HG02623 (cell line): Measurements from ENCODE around the gene LRRC75B.

Experiments used
- ATAC-seq: cut with Tn5 transposase; IDR thresholded peaks from one replicate; pipeline ENCODE4 v1.9.1; 2021; ENCODE audit warnings: moderate library complexity; ENCODE audit not compliant: unreplicated experiment

Gene LRRC75B

GRCh38 chr22:24587948-24588347, 4.9 kb downstream of the LRRC75B start:
- no peak for ATAC-seq

- no peak for ATAC-seq
Measured at GRCh38 chr22:24587251-24587650, 5.6 kb downstream of the LRRC75B start.

- no peak for ATAC-seq
Measured at GRCh38 chr22:24585927-24586546, 6.8 kb downstream of the LRRC75B start.

GRCh38 chr22:24585461-24585860, 7.4 kb downstream of the LRRC75B start:
- no peak for ATAC-seq

- ATAC-seq, result no peak
Measured at GRCh38 chr22:24584871-24585411, 7.9 kb downstream of the LRRC75B start.

- ATAC-seq, result no peak
Measured at GRCh38 chr22:24584166-24584790, 8.6 kb downstream of the LRRC75B start.

- no peak for ATAC-seq
Measured at GRCh38 chr22:24583221-24584165, 9.4 kb downstream of the LRRC75B start.

GRCh38 chr22:24582056-24582814, 10.6 kb downstream of the LRRC75B start:
- ATAC-seq, result no peak

- no peak for ATAC-seq
Measured at GRCh38 chr22:24580276-24580675, 12.6 kb downstream of the LRRC75B start.

GRCh38 chr22:24579258-24579601, 13.6 kb downstream of the LRRC75B start:
- ATAC-seq, result no peak

GRCh38 chr22:24578355-24579257, 14.3 kb downstream of the LRRC75B start:
- no peak for ATAC-seq

- no peak for ATAC-seq
Measured at GRCh38 chr22:24576778-24577177, 16.1 kb downstream of the LRRC75B start.

GRCh38 chr22:24571266-24571665, 21.6 kb downstream of the LRRC75B start:
- no peak for ATAC-seq

- ATAC-seq, result no peak
Measured at GRCh38 chr22:24567668-24568067, 25.2 kb downstream of the LRRC75B start.

- ATAC-seq, result no peak
Measured at GRCh38 chr22:24566899-24567511, 25.9 kb downstream of the LRRC75B start.

- no peak for ATAC-seq
Measured at GRCh38 chr22:24565077-24565476, 27.8 kb downstream of the LRRC75B start.

- ATAC-seq, result no peak
Measured at GRCh38 chr22:24564376-24565058, 28.4 kb downstream of the LRRC75B start.

GRCh38 chr22:24563246-24563645, 29.6 kb downstream of the LRRC75B start:
- ATAC-seq, result no peak

GRCh38 chr22:24559471-24559870, 33.4 kb downstream of the LRRC75B start:
- no peak for ATAC-seq
